HG03280 (cell line): ENCODE results near the gene CRADD.

ENCODE experiments used
- ATAC-seq: cut with Tn5 transposase; IDR thresholded peaks from one replicate; pipeline ENCODE4 v1.9.1; 2021; ENCODE audit warnings: mild to moderate bottlenecking, moderate library complexity; ENCODE audit not compliant: unreplicated experiment

The CRADD gene

DNA sequence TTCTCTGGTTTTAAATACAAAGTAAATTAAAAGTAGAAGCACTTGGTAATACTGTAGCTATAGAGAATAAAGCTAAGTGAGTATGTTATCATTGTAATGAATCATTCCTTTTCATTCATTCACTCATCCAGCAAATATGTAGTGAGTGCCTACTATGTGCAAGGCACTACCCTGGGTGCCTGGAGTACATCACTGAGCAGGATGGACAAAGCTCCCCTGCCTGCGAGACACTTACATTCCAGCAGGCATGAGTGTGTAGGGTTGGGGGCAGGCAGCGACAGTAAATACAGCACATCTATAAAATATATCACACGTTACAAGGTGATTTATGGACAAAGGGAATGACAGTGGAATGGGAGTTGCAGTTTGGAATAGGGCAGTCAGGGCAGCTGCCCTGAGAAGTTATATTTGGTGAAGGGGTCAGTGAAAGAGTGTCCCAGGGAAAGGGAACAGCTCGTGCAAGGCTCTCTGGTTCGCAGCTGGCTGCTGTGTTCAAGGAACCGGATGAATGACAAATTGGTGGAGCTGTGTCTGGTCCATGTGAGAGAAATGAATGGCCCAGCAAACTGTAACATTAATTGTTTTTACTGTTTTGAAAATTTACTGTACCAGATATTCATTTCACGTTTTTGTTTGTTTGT is 159.6 kb downstream of the CRADD start:
- no peak for ATAC-seq

DNA sequence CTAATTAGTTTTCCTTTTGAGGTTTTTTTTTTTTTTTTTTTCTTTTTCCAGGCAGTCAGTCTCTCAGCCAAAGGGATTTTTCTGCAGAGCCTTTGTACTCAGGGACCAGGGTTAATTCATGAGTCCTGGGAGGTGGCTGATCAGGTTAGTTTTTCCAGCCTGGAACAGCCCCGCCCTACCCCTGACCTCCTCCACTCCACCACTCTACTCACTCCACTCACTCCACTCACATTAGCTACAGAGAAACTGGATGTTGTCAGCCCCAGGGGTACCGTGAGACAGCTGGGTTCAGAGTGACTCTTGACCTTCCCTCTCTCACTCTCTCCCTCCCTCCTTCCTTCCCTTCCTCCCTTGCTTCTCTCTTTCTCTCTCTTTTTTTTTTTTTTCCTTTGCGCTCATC is 161.0 kb downstream of the CRADD start:
- ATAC-seq, result no peak

DNA sequence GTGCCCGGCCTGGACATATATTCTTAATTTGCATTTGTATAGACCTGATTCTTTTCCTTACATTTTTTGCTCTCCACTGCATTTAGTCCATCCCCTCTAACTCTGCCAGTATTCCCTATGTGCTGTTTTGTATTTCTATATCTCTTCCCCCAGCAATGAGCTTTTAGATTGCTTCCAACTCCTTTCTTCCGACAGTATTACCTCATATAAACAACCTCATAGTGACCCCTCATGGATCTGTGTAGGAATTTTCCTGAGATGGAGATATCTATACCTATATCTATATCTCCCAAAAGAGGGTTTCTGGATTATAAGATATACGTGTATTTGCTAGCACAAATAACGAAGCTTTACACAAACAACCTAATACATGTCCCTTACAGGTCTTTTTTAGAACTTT is 161.9 kb downstream of the CRADD start:
- ATAC-seq, result no peak

DNA sequence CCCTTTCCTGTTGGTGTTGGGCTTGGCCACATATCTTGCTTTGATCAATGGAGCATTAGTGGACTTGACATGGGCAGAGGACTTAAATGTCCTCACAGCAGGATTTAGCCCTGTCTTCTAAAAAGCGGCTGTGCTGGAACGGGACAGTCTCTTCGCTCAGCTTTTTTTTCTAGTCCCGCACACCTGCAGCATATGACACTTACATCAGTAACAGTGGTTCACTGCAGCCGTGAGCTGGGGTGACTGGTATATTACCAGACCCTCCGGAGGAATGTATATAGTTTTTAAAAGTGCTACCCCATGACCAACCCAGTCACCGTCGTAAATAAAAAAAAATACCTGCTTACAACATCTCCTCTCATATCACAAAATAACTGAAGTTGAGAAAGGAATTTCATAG is 164.5 kb downstream of the CRADD start:
- ATAC-seq, result no peak

DNA sequence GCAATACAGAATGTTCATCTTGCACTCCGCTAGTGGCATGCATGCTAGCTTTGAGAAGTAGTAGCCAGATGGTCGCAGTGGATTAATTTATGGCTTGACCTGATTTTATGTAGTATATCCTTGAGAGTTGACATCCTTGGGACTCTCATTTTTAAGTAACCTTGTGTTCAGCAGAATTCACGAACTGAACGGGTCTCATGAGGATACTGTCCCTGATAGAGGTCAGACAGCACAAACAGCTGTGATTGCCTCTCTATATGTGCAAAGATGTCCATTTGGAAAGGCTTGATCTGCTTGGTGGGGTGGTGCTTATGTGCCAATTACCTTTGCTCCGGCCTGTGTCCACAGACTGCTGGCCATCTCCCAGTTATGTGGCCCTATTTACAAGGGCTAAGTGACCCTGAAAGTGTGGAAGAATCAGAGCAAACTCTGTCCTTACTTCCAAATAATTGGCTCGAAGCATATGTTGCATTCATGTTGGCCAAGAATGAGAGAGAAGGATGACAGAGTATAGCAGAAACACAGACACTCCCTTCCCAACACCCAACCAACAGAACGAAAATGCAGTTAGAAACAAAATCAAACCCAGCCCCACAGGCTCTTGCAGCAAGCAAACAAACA is 167.1 kb downstream of the CRADD start:
- ATAC-seq, result no peak

DNA sequence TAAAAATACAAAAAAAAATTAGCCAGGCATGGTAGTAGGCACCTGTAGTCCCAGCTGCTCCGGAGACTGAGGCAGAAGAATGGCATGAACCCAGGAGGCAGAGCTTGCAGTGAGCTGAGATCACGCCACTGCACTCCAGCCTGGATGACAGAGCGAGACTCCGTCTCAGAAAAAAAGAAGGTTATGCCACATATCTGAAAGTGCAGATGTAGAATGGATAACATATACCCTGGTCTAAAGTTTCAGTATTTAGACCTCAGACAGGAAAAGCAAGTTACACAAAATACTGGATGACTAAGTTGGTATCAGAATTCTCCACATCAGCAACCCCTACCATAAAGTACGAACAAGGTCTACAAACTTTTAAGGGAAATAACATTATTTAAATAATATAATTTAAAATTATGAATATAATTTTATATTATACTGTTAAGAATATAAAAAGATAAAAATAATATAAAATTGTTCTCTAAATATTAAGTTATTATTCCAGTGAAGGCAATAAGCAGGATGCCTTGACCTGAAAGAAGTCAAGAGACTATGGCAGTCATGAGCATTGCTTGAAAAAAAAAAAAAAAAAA is 169.9 kb downstream of the CRADD start:
- no peak for ATAC-seq

DNA sequence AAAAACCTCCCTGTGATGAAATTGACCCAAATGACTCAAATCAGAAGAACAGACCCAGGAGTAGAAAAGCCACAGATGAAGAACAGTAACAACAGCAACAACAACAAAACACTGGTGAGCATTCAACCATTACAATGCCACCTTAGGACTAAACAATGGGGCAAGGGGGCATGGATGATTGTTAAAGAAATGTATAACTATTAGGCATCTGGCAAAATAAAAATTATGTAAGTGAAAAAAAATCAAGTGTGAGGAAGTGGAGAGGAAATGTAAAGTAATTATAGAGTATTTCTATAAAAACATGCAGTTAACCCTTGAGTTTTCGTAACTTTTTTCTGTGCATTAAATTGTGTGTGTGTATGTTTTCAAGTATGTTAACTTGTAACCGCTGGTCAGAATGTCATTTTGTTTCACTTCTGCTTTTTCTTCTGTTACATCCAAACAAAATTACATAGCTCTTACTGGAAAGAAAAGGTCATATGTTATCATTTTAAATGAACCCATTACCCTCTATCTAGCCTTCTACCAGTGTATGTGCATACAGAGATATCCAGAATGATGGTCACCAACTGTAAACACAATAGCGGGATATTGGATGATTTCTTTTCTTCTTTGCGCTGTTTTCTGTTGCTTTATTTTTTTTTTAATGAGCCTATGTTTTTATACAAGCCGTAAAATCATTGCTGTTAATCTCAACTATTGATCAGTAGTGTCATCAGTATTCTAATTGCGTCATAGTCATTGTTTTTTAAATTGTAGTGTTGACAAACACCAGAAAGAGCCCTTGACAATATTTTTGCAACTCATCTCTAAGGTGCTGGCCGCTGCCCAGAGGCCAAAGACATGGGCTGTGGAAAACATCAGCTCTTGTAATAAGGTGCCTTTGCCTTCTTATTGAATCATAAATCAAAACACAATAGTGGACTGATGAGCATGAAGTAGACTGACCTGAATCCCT is 170.6 kb downstream of the CRADD start:
- ATAC-seq, result peak; percentile 82

DNA sequence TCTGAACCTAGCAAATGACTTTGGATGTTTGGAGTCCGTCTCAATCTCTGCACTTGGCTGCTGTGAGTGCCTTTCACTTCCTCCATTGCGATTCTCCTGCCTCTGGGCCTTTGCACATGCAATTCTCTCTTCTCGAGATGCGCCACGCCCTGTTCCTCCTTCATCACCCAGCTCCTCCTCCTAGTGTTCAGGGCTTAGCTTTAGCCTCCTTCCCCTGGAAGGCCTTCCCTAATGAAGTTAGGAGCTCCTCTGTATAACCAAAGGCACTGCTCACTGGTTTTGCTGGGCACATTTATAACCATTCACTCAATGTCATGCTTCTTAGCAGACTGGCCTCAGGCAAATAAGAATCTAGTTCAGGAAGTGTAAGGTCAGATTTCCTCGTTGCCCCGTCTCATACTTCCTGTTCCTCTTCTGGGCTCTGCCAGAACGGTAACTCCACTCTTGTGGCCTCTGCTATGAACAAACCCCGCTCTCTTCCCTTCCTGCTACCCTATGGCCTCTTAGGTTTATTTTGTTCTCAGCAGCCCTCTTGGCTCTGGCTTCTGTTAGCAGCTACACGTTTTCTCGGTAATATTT is 171.4 kb downstream of the CRADD start:
- no peak for ATAC-seq

DNA sequence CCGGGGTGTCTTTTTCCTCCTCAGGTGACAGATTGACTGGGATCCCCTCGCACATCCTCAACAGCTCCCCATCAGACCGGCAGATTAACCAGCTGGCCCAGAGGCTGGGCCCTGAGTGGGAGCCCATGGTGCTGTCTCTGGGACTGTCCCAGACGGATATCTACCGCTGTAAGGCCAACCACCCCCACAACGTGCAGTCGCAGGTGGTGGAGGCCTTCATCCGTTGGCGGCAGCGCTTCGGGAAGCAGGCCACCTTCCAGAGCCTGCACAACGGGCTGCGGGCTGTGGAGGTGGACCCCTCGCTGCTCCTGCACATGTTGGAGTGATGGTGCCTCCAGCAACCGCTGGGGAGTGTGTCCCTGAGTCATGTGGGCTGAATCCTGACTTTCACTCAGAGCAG is 172.8 kb downstream of the CRADD start:
- no peak for ATAC-seq

DNA sequence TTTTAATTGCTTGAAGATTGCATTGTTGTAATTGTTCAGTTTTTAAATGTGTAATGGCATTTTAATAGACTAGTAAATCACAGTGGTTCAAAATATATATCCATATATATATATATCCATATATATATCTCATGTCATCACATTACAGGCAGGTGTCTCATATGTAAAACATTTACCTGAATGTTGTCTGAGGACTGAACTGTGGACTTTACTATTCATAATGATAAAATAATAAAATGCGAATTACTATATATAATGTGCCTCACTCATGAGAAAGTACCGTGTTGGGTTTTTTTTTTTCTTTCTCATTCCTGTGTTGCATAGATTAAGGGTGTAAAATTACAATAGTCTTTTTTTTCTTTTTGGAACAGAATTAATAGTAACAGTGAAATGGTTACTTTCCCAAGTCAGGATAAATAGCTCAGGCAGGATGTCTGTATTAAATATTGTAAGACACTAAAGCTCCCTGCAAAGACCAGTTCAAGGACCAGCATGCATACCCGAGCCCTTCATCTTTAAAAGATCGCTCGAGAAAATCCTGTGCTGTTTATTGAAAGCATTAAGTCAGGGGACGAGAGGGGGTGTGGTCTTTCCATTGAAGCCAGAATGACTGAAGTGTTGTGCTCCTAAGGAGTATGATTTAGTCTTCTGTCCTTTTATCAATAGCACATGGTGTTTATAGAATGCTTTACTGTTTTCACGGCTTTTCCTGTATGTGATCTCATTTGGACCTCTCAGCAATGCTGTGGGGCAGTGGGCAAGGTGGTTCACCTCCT is 173.5 kb downstream of the CRADD start:
- no peak for ATAC-seq

DNA sequence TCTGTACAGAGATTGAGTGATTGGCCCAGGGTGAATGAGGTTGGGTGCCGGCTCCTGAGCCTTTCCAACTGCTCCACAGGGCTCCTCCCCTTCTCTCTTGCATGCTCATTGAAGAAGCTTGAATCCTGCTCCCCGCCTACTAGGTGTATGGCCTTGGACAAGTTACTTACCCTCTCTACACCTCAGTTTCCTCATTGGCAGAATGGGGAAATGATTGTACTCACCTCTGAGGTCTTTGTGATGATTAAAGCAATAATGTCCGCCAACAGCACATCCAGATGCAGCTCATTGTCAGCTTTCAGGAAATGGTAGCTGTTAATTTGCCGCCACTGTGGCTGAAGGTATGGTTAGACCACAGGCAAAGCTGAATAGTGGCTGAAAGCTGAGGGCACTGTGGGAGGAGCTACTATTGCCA is 174.1 kb downstream of the CRADD start:
- no peak for ATAC-seq

DNA sequence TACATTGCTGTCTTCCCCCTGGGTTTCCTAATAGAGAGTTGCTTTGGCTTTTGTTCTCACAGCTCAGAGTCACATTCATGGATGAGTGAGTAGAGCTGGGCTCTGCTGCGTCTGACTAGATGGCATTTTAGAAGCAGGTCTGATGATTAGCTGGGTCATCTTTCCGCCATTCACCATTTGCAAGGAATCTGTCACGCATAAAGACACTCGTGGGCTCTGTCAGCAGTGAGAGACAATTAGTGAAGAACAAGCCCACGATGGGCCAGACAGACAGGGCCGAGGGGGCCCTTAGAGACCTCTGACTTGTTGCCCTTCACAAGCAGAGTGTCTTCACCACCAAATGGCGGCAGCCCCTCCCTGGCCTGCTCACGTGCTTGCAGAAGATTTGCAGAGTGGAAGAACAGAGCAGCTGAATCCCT is 175.0 kb downstream of the CRADD start:
- ATAC-seq, result no peak

DNA sequence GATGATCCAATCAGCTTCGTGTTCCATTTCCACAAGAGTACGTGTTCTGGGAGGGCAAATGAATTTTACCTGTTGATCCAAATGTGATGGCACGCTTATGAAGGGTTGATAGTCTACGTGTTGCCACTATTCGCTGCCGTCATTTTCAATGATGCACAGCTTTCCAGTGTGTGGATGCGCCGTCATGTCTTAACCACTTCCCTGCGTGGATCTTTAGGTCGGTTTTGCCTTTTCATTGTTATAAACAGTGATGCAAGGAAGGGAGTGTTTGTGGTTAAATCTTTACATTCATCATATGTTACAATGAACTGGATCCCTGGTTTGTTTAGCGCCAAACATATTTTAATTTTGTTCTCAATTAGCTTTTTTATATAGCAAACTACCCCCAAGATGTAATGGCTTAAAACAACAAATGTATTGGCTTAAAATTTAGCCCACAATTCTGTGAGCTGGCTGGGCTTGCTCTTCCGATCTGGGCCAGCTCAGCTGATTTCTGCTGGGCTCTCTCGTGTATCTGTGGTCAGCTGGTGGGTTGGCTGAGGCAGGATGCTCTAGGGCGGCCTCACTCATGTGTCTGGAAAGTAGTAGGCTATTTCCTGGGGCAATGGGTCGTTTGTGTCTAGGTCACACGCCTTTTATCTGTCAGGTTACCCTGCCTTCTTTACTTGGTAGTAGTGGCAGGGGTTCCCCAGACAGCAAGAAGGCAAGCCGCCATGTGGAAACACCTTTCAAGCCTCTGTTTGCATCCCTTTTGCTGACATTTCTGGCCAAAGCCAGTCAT is 176.7 kb downstream of the CRADD start:
- no peak for ATAC-seq

DNA sequence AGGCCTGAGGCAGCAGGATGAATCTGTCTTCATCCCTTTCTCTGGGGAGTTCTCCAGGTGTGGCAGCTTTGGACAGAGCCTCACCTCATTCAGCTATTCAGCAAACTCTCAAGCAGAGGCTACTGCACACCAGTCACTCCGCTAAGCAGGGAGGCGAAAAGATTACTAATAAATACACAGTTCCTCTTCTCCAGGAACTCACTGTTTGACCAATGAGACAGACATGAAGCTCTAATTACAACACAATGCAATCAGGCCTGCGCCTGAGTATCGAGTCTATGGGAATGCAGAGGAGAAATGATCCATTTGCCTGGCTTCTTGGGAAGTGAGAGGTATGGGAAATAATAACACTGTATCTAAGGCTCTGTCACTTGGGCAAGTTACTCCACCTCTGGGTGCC is 178.1 kb downstream of the CRADD start:
- no peak for ATAC-seq

DNA sequence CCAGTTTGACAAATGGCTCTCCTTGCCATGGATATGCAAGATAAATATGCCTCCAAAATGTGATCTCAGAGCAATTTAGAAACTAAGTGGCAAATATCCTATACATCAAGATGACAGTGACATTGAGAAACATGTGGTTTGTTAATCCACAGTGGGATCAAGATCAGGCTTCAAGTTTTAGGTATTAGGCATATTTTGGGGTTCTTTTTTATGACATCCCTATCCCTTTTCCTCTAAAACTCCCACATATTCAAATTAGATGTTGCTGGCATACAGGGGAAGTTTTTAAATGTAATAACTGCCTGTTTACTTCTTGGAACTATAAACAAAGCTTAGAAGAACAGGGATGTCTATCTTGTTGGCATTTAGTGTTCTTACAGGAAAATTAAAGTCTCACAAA is 179.4 kb downstream of the CRADD start:
- no peak for ATAC-seq

DNA sequence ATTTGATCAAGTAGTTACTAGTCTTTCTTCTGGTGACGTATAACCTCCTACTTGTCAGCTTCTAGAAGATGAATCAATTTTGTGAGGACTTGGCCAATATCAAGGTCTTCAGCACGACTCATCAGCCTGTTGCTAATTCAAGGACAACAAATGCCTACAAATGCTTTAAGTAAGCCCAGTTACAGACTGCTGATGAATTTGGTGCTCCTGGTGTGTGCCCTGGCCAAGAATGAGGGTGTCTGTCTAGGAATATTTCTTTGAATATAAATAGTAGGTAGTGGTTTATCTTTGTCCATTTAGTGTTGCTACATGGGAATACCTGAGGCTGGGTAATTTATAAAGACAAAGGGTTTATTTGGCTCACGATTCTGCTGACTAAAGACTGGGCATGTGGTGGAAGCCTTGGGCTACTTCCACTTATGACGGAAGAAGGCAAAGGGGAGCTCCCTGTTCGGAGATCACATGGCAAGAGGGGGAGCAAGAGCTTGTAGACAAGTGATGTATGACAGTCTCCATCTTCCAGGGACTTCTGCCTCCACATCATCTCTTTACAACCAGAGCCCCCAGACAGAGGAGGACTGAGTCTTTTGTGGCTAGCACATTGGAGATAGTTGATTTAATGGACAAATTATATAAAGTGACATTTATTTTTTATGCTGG is 180.2 kb downstream of the CRADD start:
- no peak for ATAC-seq

DNA sequence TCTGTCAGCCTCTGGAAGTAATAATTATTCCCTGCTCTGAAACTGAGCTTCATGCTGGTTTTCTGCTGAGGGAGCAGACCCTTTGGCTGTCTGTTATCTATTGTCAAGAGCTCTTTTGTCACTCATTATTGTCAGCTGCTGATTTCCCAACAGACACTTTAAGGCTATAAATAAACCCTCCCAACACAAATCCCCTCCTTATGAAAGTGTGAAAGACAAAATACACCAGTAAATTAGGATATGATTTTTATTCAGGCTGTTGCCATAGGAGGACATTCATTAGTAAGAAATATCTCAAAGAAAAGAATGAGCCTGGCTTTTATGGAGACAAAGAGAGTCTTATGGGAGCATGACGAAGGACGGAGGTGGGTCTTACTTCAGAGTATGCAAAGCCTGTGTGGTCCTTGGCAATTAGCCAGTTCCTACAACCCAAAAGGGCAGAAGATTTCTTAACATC is 180.8 kb downstream of the CRADD start:
- ATAC-seq, result no peak

DNA sequence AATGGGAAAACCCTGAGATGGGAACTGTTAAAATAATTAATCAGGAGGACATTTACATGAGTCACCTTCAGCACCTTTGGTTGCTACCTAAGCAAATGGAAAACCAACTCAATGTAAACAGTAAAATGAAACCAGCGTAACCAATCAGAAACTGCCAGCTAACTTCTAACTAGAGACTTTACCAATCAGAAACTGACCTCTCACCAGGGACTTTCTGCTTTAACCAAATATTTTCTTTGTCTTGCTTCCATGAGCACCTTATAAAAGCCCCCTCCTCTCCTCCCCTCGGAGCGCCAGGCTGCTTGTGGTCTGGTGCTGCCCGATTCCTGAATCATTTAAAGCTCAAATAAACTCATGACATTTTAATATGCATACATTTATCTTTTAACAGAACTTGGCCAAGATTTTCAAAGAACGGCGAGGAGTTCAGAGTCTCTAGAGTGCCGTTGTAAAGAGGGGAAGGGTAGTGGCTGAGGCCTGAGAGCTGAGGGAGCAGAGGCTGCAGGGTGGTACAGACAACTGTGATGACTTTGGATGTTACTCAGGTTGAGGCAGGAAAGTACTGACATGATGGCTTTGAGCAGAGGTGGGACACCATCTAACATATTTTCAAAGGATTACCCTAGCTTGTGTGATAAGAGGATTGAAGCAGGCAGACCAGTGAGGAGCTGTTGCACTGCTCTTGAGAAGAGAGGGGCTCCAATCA is 183.6 kb downstream of the CRADD start:
- no peak for ATAC-seq
